Measurements from ENCODE around the gene CES4A. TPM values are rescaled to one million over a fixed set of nuclear protein-coding genes. Genes with fewer than 3 reads are reported as not detected.

The CES4A gene
- polyA plus RNA-seq, 1 donor (not counting 4 experiments of a cell fraction or from before 2014, with no cell fraction given) = 6.6 TPM

DNA sequence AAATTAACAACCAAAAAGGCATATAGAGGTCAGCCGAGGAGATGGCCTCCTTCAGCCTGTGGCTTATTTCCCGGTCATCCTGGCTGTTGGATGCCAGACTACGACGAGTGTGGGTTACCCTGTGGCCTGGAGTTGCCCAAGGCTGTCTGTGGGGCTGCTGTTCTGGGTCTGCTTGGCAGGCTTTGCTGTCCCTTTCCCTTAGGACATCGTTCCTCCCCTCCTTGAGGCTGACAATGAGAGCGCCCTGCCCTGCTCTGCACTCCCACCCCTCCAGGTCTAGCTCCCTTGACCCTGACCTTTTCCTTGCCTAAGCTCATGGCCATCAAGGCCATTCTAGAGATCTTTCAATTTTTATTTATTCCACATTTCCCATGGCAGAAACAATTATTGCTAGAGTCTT, 38.7 kb downstream of the CES4A start:
- peaks cover 0 to 6% of the 10 kb centered on the region in 2 experiments for H3K36me3 ChIP-seq (ENCODE audit: control insufficient read depth in 2 of 2, extremely low read depth in 1 of 2, insufficient read depth in 2 of 2, low read length in 2 of 2)
- dilution Hi-C loops (cut with MboI; ENCODE audit: extremely low pct_ligation_motif_present, low sequenced_read_pairs) = no loop called here
- H2AFZ ChIP-seq (ENCODE audit: control insufficient read depth, low read length) = no peak overlapping the region
- peaks cover 16% of the 10 kb centered on the region for H3K4me1 ChIP-seq (ENCODE audit: control insufficient read depth, extremely low read depth, insufficient read depth, low read length)
- H3K27me3 ChIP-seq (ENCODE audit: control insufficient read depth, extremely low read depth, insufficient read depth, low read length) = no peaks in the 10 kb centered on the region
- DNase-seq (ENCODE audit: low read depth, low spot score) = no peak
- no peak overlapping the region for H3K4me3 ChIP-seq (ENCODE audit: control insufficient read depth in 2 of 3, extremely low read depth in 1 of 3, insufficient read depth in 2 of 3, low read depth in 1 of 3, low read length in 3 of 3)
- no peak for FAIRE-seq
- peaks cover 1% of the 10 kb centered on the region for H3K9me1 ChIP-seq (ENCODE audit: control insufficient read depth, extremely low read depth, insufficient read depth, low read length)
- H3K9ac ChIP-seq (ENCODE audit: control insufficient read depth, extremely low read depth, insufficient read depth, low read length) = no peak overlapping the region
- H3K79me2 ChIP-seq (ENCODE audit: control insufficient read depth, insufficient read depth, low read length) = peaks cover 25% of the 10 kb centered on the region
- H3K27ac ChIP-seq (ENCODE audit: control insufficient read depth, insufficient read depth, low read length) = no peak overlapping the region
- no peak overlapping the region for H3K4me2 ChIP-seq (ENCODE audit: control insufficient read depth, extremely low read depth, insufficient read depth, low read depth, low read length)
- TF ChIP-seq CTCF (optimal IDR thresholded peaks at IDR 0.05 in 1 of 3, IDR thresholded peaks at IDR 0.05 in 1 of 3, conservative IDR thresholded peaks at IDR 0.05 in 1 of 3; ENCODE audit: extremely low read depth in 1 of 3, insufficient read depth in 2 of 3, low read length in 3 of 3) (no peak), EZH2 (IDR thresholded peaks at IDR 0.05; ENCODE audit: low read length) (no peak)
- H3K9me3 ChIP-seq (ENCODE audit: control insufficient read depth, low read depth, low read length) = no peaks in the 10 kb centered on the region
- no peaks in the 10 kb centered on the region for H4K20me1 ChIP-seq (ENCODE audit: control insufficient read depth, extremely low read depth, insufficient read depth, low read length)

DNA sequence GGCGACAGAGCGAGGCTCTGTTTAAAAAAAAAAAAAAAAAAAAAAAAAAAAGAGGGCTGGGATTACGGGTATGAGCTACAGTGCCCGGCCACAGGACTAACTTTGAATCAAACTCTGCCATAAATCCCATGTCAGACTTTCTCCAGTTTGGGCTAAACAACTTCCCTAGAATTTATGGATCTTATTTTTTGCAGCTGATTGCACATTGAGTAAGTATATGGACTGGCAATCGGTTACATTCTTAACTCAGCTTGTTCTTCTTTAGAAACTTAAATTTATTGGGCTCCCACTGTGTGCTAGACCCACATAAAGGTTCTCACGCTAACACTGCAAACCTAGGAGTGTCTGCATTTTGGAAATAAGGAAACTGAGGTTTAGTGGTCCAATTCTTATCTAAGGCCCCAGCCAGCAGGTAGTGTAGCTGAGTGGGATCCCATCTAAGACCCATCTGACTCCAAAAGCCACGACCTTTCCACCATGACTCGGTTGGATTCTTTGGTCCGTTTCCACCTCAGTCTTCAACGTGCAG, 39.8 kb downstream of the CES4A start:
- no peak for FAIRE-seq
- dilution Hi-C loops (cut with MboI; ENCODE audit: extremely low pct_ligation_motif_present, low sequenced_read_pairs) = no loop called here
- Histone ChIP-seq H3K27me3 (ENCODE audit: control insufficient read depth, extremely low read depth, insufficient read depth, low read length) (no peaks in the 10 kb centered on the region), H3K4me2 (ENCODE audit: control insufficient read depth, extremely low read depth, insufficient read depth, low read depth, low read length) (peak overlapping the region; percentile 100), H3K9me3 (ENCODE audit: control insufficient read depth, low read depth, low read length) (no peaks in the 10 kb centered on the region), H3K9me1 (ENCODE audit: control insufficient read depth, extremely low read depth, insufficient read depth, low read length) (peaks cover 2% of the 10 kb centered on the region), H4K20me1 (ENCODE audit: control insufficient read depth, extremely low read depth, insufficient read depth, low read length) (no peaks in the 10 kb centered on the region), H2AFZ (ENCODE audit: control insufficient read depth, low read length) (peak overlapping the region; percentile 98), H3K36me3 (ENCODE audit: control insufficient read depth in 2 of 2, extremely low read depth in 1 of 2, insufficient read depth in 2 of 2, low read length in 2 of 2) (peaks cover 0 to 13% of the 10 kb centered on the region in 2 experiments), H3K4me1 (ENCODE audit: control insufficient read depth, extremely low read depth, insufficient read depth, low read length) (peaks cover 16% of the 10 kb centered on the region), H3K4me3 (ENCODE audit: control insufficient read depth in 2 of 3, extremely low read depth in 1 of 3, insufficient read depth in 2 of 3, low read depth in 1 of 3, low read length in 3 of 3) (peak overlapping the region; percentile 38 to 90 (median 88)), H3K9ac (ENCODE audit: control insufficient read depth, extremely low read depth, insufficient read depth, low read length) (peak overlapping the region; percentile 90), H3K79me2 (ENCODE audit: control insufficient read depth, insufficient read depth, low read length) (peaks cover 36% of the 10 kb centered on the region), H3K27ac (ENCODE audit: control insufficient read depth, insufficient read depth, low read length) (peak overlapping the region; percentile 91)
- DNase-seq (ENCODE audit: low read depth, low spot score) = no peak
- TF ChIP-seq EZH2 (IDR thresholded peaks at IDR 0.05; ENCODE audit: low read length) (no peak), CTCF (optimal IDR thresholded peaks at IDR 0.05 in 1 of 3, IDR thresholded peaks at IDR 0.05 in 1 of 3, conservative IDR thresholded peaks at IDR 0.05 in 1 of 3; ENCODE audit: extremely low read depth in 1 of 3, insufficient read depth in 2 of 3, low read length in 3 of 3) (no peak)
